Renal pelvis (tissue), 4 donors: Measurements from ENCODE around the gene PTPRN2. TPM values are rescaled to one million over a fixed set of nuclear protein-coding genes. Genes with fewer than 3 reads are reported as not detected.
A peak's percentile ranks its signal among the peaks of the same experiment; 100 is the strongest.

Experiments
- DNase-seq: peaks from one replicate; pipeline ENCODE4 v3.0.0-alpha.2; 2013
- polyA plus RNA-seq, 3 donors: library from polyadenylated mRNA; unstranded; fragments of 120-200 nt; gene quantifications; one replicate each; pipeline ENCODE4 v1.2.1, GENCODE V29; 2013; ENCODE audit not compliant: insufficient read length in 3 of 3

Gene PTPRN2
- polyA plus RNA-seq, 3 donors = 6.6 to 7.5 (median 7.4) TPM

DNA sequence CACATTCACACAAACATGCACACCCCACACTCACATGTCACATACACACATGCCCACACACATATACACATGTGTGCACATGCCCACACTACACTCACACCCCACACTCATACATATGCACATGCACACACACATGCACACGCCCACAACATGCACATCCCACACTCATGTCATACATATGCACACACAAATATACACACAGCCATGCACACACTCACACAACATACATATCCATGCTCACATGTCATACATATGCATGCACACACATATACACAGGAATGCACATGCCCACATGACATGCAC, 1031.0 kb downstream of the PTPRN2 start:
- no peak for DNase-seq

DNA sequence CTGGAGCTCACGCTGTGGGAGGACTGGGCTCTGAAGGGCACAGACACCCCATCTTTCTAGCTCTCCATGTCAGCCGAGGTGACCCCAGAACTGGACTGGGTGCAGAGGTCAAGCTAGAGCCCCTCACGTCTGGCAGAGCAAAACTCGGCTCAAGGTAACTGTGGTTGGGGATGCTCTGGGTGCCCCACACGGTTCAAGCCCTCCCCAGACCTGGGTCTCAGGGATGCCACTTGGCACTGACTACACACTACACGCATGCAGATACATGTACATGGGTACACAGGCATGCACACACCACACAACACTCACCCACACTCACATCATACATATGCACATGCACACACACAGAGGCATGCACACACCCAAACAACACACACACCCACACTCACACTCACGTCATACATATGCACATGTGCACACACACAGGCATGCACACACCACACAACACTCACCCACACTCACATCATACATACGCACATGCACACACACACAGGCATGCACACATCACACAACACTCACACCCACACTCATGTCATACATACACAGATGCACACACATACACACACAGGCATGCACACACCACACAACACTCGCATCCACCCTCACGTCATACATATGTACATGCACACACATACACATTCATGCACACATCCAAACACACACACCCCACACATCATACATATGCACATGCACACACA, 1031.5 kb downstream of the PTPRN2 start:
- DNase-seq = no peak

DNA sequence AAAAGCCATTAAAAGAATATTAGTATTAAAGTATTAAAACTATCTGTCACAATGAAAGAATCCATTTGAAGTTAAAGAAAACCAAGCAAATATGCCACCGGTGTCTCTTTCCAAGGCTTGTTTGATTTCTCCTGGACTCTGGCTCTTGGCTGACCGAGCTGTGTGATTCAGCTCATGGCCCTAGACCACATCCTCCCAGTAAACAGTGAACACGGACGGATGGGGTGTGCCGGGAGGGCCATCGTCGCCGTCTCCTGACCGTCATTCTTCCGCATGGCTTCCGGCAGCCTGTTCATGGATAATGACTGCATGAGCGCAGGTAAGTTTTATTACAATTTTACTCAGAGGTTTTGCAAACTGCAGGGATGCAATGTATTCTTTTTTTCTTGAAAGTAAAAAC, 1032.3 kb downstream of the PTPRN2 start:
- no peak for DNase-seq

DNA sequence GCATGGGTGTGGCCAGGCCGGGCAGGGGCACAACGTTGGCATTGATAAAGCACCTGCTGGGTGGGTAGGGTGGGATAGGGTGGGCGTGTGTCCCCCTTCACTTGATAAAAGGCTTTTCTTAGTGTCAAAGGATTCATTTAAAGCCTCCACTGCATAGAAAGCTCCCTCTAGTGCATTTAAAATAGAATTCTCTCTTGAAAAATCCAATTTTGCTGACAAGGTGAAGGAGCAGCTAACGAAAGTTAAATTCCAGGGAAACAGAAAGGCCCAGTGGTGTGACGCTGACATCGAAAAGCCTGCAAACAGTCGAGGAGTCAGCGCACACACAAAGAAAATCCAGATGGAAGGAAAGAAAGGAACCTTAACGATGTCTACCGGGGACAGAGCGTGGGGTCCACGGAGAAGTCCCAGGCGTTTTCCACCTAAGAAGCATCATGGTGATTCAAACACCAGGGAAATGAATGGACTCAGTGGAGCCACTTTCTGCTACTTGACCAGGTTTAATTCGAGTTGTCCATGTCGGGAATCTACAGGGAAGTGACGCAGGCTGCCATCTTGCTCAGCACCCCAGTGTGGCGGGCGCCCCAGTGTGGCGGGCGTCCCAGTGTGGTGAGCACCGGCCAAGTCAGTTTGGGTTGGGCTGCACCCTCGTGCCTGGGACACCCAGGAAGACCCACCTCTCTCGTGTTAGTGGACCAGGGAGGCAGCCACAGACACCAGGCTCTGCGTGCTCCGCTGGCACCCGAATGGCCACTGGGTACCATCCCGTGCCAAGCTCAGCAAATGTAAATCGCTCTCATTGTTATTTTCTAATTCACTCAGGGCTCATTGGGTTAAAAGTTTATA, 1033.0 kb downstream of the PTPRN2 start:
- DNase-seq = no peak

DNA sequence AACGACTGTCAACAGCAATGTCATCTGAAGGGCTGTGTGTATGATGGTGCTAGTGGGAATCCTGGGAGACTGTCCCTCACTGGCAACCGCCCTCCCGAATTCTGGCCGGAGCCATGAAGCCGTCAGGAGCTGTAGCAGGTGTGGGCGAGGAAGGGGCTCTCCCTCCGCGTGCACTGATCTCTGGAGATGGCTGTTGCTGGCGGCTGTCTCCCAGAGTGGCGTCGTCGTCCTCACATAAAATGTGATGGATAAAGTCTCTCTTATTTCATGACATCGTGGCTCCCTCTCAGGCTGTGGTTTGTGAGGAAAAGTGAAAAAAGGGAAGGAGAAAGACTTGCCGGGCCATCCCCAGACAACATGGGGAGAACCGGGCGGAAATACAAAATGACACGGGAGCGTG, 1034.4 kb downstream of the PTPRN2 start:
- no peak for DNase-seq

DNA sequence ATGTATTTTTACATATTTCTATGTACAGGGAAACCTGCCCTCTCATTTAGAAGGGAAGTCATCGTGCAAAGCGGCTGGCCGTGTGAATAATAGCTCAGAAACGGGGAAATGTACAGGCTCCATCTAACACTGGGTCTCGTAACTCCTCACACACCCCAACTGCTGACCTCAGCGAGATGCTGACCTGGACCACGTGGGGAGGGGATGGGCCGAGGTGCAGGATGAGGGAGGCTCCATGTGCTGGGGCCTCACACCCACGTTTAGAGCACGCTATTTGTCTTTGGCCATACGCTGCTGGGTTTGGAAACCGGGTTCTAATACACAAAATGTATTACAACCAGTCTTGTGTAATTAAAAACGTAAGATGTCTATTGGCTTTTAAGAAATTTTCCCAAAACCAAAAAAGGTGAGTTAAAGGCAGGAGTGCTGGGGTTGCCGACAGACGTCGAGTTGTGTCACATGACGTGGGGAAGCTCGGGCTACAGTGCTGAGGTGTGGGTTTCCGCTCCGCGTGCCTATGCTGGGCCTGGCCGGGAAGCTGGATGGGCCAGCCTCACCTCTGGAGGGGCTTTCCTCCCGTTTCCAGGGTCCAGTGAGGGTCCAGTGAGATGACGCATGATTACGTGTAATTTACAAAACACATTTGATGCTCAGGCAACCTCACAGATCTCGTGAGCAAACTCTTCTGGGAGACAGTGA, 1035.2 kb downstream of the PTPRN2 start:
- DNase-seq = no peak

DNA sequence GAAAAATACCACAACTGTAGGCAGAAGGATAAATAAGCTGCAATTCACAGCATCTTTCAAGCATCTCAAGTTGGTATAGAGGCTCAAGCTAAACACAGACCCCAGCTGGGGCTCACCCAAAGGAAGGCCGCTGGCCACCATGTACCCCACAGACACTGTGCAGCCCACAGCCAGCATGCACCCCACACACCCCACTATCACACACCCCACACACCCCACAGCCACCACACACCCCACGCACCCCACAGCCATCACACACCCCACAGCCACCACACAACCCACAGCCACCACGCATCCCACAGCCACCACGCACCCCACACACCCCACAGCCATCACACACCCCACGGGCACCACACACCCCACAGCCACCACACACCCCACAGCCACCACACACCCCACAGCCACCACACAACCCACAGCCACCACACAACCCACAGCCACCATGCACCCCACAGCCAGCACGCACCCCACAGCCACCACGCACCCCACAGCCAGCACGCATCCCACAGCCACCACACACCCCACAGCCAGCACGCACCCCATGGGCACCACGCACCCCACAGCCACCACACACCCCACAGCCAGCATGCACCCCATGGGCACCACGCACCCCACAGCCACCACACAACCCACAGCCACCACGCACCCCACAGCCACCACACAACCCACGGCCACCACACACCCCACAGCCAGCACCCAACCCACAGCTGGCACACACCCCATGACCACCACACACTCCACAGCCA, 1036.1 kb downstream of the PTPRN2 start:
- DNase-seq = no peak

DNA sequence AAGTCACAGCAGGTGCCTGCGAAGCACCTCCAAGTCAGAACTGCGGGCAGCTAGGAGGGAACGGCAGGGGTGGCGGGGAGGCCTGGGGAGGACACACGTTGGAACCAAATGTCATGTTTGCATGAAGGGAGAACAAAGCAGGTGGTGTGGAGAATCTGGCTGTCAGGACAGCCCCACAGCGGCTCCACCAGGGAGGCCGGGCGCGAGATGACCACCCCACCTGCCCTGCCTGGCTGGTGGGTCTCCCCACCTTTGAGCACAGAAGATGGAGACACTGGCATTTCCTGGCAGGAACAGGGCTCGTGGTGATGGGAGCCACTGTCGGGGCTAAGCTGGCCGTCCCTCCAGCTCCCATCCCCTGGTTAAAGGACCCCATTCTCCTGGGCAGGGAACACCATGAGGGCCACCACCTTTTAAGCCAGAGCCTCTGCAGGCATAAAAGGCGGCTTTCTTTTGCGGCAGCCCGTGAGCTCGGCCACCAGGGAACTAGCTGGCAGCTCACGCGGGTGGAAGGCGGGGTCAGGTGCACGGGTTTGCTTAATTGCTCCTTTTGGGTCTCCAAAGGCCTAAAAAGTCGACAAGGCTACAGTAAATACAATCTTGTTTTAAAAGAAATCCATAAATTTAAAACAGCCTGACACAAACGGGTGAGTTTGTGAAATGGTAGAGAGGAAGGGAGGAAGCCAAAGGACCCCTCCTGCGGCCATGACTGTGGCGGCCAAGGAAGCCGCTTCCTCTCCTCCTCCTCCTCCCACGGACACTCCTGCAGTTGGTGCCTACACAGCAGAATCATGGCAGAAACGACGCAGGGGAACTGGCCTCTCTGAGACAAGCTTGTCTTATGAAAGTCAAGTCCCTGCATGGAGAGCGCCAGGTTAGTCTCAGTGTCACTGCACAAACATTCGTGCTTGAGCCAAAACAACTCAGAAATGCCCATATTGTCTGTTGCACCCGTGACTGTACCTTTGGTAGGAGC, 1037.0 kb downstream of the PTPRN2 start:
- peak; percentile 10 for DNase-seq

DNA sequence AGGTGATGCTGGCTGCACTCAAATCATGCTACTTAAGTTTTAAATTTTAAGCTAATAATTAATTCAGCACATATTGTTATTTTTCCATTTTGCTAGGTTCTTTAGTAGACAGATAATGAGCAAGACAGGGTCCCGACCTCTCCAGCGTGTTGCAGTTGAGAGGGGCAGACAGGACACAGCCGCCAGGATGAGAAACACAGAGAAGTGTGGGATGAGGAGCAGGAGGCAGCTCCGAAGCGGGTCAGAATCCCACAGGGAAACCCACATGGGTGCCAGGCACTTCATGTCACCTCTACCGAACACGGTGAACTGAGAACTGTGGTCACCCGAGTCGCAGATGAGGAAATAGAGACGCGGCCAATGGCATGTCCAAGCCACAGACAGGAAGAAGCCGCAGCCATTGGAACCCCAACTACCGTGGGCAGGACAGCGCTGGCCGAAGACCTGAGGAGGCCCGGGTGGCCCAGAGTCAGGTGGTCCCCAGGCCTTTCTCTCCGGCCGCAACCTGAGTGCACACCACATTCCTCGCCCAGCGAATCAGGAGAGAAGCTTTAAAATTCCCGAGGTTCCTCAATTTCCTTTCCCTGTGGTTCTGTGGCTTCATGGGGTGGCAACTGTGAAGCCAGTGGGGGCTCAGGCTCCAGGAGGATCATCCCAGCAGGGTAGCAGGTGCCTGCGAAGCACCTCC, 1037.9 kb downstream of the PTPRN2 start:
- DNase-seq = no peak

DNA sequence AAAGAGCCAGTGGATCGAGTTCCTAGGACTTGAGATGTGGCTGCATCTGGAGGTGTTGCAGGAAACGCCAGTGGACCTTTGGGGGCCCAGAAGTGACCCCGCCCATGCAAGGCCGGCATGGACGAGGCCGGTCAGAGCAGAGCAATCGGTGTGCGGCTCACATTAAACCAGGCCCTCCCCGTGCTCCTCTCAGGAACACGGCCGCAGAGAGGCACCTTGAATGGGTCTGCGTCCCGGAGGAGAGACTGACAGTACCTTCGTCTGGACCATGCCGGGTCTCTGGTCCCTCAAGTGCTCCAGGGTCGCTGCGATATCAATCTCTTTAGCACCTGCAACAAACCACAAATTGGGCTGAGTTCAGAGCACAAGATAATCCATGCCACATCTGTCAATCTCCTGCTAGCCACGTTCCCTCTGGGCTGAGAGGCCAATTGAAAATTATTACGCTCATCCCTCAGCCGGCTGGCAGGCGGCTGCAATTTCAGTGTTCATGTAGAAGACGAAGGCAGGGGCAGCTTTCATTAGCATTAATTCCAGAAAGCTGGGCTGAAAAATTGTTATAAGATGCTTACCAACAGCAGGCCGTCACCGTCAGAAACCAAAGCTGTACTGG, 1038.8 kb downstream of the PTPRN2 start:
- no peak for DNase-seq

DNA sequence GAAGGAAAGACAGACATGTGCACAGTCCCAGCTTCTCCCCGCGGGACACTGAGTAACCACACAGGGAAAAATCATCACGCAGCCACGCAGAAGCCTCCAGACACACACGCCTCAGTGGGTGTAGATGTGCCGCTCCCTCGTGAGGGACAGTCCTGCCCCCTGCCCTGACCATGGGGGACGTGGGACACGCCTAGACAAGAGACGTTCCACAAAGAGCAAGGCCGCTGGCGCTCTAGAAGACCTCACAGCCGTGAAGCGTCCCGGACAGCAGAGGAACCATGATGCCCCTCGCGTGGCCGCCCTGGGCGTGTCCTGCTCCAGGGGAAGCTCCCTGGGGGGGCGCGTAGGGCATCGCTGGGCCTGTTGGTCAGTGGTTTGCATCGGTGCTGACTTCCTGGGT, 1040.0 kb downstream of the PTPRN2 start:
- DNase-seq = no peak

DNA sequence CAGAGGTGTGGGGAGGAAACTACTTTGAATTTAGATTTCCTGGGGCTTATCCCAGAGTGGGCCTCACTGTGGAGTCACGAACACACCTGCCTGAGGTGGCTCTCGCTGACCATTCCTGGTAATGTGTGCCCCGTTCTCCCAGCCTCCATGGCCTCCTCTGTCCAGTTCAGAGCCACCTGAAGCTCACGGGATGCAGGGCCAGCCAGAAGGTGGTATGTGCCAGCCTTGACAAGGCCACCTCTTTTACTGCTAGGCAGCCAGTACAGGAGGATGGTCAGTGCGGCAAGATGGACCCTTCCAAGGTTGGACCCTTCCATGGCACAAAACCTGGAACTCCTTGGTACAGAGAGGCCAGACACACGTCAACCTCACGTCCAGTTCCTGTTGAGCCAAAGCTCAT, 1040.5 kb downstream of the PTPRN2 start:
- no peak for DNase-seq

DNA sequence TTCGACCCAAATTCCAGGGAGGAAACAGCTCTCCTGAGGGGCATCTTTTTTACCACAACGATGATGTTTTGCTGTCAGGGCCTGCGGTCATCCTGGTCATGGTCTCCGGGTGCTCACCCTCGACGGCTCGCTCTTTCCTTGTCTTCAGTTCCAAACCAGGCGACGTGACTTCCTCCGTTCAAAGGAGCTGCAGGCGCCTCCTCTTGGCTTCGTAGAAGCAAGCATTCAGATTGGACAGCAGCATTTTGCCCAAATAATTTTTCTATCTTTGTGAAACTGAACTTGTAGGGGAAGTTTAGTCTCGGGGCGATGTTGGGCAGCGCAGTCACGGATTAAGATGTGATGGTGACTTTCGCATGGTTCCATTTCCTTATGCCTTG, 1042.0 kb downstream of the PTPRN2 start:
- no peak for DNase-seq

DNA sequence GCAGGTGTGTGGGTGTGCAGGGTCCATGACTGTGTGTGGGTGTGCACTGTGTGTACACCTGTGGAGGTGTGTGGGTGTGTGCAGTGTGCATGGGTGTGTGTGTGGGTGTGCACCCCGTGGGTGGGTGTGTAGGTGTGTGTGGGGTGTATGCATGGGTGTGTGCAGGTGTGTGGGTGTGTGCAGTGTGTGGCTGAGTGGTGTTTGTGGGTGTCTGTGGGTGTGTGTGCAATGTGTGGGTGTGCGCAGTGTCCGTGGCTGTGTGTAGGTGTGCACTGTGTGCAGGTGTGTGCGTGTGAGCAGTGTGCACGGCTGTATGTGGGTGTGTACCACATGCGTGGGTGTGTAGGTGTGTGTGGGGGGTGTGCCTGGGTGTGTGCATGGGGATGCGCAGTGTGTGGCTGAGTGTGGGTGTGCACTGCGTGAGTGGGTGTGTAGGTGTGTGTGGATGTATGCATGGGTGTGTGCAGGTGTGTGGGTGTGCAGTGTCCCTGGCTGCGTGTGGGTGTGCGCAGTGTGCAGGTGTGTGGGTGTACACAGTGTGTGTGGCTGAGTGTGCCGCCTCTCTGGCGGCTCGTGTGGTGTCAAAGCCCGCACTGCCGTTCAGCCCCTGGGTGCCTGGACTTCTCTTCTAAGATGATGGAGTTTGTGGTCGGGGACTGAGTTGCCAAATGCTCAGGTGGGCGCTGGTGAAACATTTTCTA, 1042.5 kb downstream of the PTPRN2 start:
- no peak for DNase-seq

DNA sequence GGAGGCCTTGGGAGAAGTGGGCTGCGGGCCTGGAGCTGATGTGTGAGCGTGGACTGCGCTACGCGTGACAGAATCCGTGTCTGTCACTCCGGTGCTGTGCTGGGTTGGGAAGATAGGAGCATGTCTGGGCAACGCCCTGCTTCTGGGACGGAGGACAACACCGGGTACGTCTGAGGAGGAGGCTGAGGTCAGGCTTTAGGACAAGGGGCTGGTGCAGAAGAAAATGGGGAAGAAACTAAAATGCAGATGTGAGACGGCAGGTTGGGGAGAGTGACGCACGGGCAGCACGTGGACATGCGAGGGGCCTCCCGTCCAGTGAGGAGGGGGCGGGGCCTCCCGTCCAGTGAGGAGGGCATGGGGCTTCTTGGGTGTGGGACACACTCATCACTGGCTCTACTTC, 1043.4 kb downstream of the PTPRN2 start:
- no peak for DNase-seq

DNA sequence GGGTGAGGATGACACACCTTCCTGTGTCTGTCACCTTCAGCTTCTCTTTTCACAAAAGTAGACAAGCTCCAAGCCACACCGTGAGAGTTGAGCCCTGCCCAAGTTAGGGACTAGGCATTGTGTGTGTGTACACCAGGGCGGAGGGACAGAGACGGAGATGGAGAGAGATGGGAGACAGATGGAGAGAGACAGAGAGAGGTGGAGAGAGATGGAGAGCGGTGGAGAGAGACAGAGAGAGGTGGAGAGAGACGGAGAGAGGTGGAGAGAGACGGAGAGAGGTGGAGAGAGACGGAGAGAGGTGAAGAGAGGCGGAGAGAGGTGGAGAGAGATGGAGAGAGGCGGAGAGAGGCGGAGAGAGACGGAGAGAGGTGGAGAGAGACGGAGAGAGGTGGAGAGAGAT, 1043.8 kb downstream of the PTPRN2 start:
- DNase-seq = no peak

DNA sequence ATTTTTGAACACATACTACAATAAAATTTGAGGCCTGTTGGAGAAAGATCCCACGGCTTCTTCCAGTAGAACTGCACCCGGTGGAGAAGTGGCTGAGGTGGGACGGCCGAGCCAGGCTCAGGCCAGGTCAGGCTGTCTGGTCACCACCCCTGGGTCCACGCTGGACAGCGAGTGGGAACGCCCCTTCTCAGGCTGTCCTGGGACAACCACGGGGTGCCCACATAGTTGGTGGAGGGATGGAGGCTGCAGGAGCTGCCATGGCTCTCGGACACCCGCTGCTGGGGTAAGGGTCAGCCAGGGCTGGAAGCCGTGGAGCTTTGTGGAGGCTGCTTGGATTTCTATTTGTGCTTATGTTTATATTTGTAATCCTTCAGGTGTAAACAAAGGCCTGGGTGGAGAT, 1044.3 kb downstream of the PTPRN2 start:
- DNase-seq = no peak

DNA sequence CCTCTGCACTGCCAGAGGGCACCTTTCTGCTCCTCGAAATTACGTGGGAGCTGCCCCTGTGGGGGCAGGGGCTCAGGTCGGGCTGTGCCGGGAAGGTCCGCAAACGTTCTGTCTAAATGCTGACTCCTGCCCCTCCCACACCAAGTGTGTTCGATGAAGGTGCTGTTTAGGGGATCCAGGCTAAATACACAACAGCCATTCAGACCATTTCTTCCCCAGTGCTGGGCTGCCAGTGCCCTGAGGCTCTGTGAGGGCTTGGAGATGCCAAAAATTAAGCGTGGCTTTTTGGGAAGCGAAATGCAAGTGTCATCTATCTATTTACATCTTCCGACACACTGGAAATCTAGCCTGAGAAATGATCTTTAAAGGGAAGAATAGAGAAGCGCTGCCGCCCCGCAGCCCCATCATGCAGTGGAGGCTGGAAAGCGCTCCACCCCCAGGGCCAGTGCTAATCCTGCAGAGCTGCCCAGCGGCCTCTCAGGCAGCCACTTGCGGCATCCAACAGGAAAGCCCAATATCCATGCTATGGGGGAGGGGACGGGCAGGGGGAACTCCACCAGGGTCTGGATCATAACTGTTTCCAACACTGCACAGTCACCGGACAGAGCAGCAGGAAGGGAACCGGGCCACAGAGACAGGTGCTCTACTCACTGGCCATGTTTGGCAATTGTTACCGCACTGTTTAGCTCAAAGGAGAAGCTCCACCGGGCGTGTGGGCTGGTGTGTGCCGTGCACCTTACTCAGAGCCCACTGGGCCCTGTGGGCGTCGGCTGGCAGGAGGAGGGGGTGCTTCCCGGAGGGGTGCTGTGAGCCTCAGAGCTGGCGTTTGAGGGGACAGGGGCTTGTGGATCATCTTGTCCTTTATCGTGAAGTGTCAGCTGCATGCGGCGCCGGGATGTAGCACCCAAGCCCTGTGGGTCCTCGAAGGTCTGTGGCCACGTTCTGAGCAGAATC, 1045.3 kb downstream of the PTPRN2 start:
- no peak for DNase-seq
